ENCODE results near the gene MYO3B. TPM values are rescaled to one million over a fixed set of nuclear protein-coding genes. Genes with fewer than 3 reads are reported as not detected.

The MYO3B gene
- total and polyA plus RNA-seq, 2 donors (not counting 3 experiments of a cell fraction or from before 2014, with no cell fraction given): 0.03 TPM; not detected in 1

GRCh38 chr2:170236680-170237047 lies 58.7 kb downstream of the MYO3B start:
- Histone ChIP-seq H4K20me1 (replicated peaks; ENCODE audit: control insufficient read depth, extremely low read depth, insufficient read depth, low read length) (no peaks in the 10 kb centered on the region), H2AFZ (ENCODE audit: low read depth, low read length) (no peak overlapping the region), H3K27me3 (ENCODE audit: control insufficient read depth in 2 of 2, insufficient read depth in 2 of 2, low read length in 2 of 2) (peaks cover 15 to 30% of the 10 kb centered on the region in 2 experiments), H3K9ac (replicated peaks; ENCODE audit: extremely low read depth, insufficient read depth, low read length) (no peak overlapping the region), H3K9me1 (replicated peaks; ENCODE audit: control insufficient read depth, extremely low read depth, insufficient read depth, low read length) (no peaks in the 10 kb centered on the region), H3K4me3 (replicated peaks in 1 of 3; ENCODE audit: insufficient read depth in 1 of 3, low read depth in 1 of 3, low read length in 3 of 3) (no peak overlapping the region), H3K79me2 (ENCODE audit: control insufficient read depth, insufficient read depth, low read length) (no peaks in the 10 kb centered on the region), H3K27ac (ENCODE audit: insufficient read depth, low read depth, low read length) (no peak overlapping the region), H3K4me2 (ENCODE audit: insufficient read depth, low read length) (no peak overlapping the region), H3K36me3 (ENCODE audit: control insufficient read depth in 2 of 2, extremely low read depth in 1 of 2, insufficient read depth in 2 of 2, low read length in 2 of 2) (no peaks in the 10 kb centered on the region), H3K4me1 (ENCODE audit: control insufficient read depth, extremely low read depth, insufficient read depth, low read length) (no peaks in the 10 kb centered on the region), H3K9me3 (replicated peaks; ENCODE audit: control insufficient read depth, insufficient read depth, low read length) (no peaks in the 10 kb centered on the region)
- dilution Hi-C loops (cut with MboI; ENCODE audit: extremely low pct_ligation_motif_present, low sequenced_read_pairs) (no loop called here), intact Hi-C loops (cut with micrococcal nuclease) (loop anchor here (1.0 to 5.0 kb wide), 5 partner anchors 71 to 637 kb away; no protein-coding TSS in a partner anchor)
- BruUV-seq (replicated peaks): no TSS peak
- DNase-seq (ENCODE audit: low read depth, low spot score): no peak
- ChIA-PET CTCF (interaction anchor here (0.7 to 3.6 kb wide), 19 partner anchors 11 to 636 kb away, joined by 3 to 37 read pairs (median 6); partner anchors contain the start of gene GAD1), POLR2A (interaction anchor here (1.4 kb wide), 1 partner anchor 15 kb away, joined by 3 read pairs; no protein-coding TSS in a partner anchor)
- no peak for FAIRE-seq
- no peak for TF ChIP-seq POLR2AphosphoS5 (IDR thresholded peaks at IDR 0.05; ENCODE audit: insufficient read depth, low read depth, low read length)
- no peak for TF ChIP-seq MYC (IDR thresholded peaks at IDR 0.05; ENCODE audit: low read depth, low read length)
- no peak for TF ChIP-seq FOS (IDR thresholded peaks at IDR 0.05; ENCODE audit: borderline replicate concordance, insufficient read depth, low read length)
- no peak for TF ChIP-seq CTCF (IDR thresholded peaks at IDR 0.05; ENCODE audit: extremely low read depth in 1 of 2, insufficient read depth in 1 of 2, low read depth in 1 of 2, low read length in 2 of 2)
- TF ChIP-seq GATA2 (IDR thresholded peaks at IDR 0.05; ENCODE audit: insufficient read depth, insufficient read length, low read depth, low read length): no peak
- no peak for TF ChIP-seq JUN (IDR thresholded peaks at IDR 0.05; ENCODE audit: borderline replicate concordance, insufficient read depth, insufficient read length, low read depth)
- no peak for TF ChIP-seq EZH2 (IDR thresholded peaks at IDR 0.05; ENCODE audit: borderline replicate concordance, low read depth, low read length, severe bottlenecking)
- no peak for TF ChIP-seq POLR2A (IDR thresholded peaks at IDR 0.05; ENCODE audit: low read depth, low read length)
- TF ChIP-seq MAX (IDR thresholded peaks at IDR 0.05; ENCODE audit: insufficient read depth, insufficient read length): no peak
